ENCODE measurements around the gene CNGA3. TPM values are rescaled to one million over a fixed set of nuclear protein-coding genes. Genes with fewer than 3 reads are reported as not detected.

The CNGA3 gene
- total RNA-seq, 2 donors from 2014 or later, result 1.1 TPM; not detected in 1

DNA sequence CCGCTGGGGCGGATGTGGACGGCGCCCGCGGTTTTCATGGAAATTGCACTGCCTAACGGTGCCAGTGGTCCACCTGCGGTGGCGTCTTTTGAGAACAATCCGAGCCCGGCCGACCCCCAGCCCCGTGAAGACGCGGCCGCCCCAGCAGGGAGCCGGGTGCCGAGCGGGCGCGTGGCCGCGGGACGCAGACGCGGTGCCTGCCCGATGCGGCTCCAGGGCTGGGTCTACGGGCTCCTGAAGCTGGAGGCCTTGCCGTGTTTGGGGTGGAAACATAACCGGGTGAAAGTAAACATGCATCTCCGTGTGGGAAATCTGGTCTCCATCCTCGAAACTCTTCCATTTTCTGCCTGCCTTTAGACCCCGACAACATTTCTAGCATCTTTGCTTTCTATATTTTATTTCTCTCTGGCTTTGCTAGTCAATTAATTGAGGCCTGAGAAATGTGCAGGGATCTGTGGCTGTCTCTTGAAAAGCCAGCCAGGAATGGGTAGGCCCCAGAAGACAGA lies 99.0 kb downstream of the CNGA3 start:
- Histone ChIP-seq H3K4me1 (replicated peaks) (no peaks in the 10 kb centered on the region), H3K27ac (peak overlapping the region; percentile 66 to 71), H3K27me3 (replicated peaks; ENCODE audit: insufficient read depth) (no peaks in the 10 kb centered on the region), H3K36me3 (no peaks in the 10 kb centered on the region), H3K4me3 (peak overlapping the region; percentile 69 to 70), H3K9me3 (no peaks in the 10 kb centered on the region)
- TF ChIP-seq POLR2A (IDR thresholded peaks at IDR 0.05) (no peak), POLR2AphosphoS5 (IDR thresholded peaks at IDR 0.05) (no peak)
- TF ChIP-seq, protein P1, sequence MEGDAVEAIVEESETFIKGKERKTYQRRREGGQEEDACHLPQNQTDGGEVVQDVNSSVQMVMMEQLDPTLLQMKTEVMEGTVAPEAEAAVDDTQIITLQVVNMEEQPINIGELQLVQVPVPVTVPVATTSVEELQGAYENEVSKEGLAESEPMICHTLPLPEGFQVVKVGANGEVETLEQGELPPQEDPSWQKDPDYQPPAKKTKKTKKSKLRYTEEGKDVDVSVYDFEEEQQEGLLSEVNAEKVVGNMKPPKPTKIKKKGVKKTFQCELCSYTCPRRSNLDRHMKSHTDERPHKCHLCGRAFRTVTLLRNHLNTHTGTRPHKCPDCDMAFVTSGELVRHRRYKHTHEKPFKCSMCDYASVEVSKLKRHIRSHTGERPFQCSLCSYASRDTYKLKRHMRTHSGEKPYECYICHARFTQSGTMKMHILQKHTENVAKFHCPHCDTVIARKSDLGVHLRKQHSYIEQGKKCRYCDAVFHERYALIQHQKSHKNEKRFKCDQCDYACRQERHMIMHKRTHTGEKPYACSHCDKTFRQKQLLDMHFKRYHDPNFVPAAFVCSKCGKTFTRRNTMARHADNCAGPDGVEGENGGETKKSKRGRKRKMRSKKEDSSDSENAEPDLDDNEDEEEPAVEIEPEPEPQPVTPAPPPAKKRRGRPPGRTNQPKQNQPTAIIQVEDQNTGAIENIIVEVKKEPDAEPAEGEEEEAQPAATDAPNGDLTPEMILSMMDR (IDR thresholded peaks at IDR 0.05), result no peak
- no peak for DNase-seq (ENCODE audit: low spot score)
- intact Hi-C loops (cut with DNase I), result no loop called here
- whole genome bisulfite sequencing, result under 1% methylated on average over 19 of the region's 34 CpGs

DNA sequence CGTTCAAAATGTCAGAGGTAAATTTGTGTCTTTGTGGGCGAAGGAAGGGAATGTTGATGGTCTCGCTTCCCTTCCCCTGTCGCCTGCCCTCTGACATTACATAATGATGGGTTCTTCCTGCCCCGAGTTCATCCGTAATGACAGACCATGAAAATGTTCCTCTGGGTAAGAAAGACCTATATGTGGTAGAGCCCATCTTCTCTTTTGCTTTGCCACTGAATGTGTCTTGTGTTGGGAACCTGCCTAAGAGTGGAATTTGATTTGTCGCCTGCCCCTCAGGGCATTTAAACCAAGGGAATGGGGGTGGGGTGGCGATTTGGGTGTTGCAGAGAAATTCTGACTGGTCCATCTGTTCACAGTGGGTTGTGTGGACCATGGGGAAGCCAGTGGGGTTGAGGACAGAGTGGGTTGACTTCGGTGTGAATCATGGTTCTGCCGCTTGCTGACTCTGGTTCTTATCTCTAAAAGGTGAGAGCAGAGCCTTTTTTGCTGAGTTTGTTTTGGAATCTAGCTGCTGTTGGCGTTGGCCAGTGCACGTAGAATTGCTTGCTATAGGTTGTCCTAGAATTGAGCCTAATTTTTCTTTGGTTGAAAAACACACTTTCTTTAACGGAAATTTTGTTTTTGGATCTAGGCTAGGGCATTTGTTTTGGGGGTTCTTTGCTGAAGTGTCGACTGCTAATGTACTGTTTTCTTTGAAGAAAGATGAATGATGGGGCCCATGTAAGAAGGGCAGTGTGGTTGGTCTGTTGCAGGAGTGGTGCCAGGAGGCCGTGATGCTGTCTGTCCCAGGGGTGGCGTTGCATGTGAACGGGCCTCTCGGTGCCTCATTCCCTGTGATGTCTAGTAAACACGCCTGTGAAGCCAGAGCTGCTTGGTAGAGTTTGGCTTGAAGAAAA lies 99.7 kb downstream of the CNGA3 start:
- TF ChIP-seq POLR2A (IDR thresholded peaks at IDR 0.05) (no peak), POLR2AphosphoS5 (IDR thresholded peaks at IDR 0.05) (no peak)
- TF ChIP-seq, protein P1 (IDR thresholded peaks at IDR 0.05), result no peak
- no peaks in the 10 kb centered on the region for H3K36me3 ChIP-seq
- intact Hi-C loops (cut with DNase I), result no loop called here
- no peaks in the 10 kb centered on the region for H3K27me3 ChIP-seq (replicated peaks; ENCODE audit: insufficient read depth)
- no peaks in the 10 kb centered on the region for H3K9me3 ChIP-seq
- no peak for DNase-seq (ENCODE audit: low spot score)
- peak overlapping the region; percentile 69 to 70 for H3K4me3 ChIP-seq
- no peaks in the 10 kb centered on the region for H3K4me1 ChIP-seq (replicated peaks)
- WGBS, result 52% methylated on average over 19 of the region's 19 CpGs
- H3K27ac ChIP-seq, result peak overlapping the region in 1 of 2 donors; percentile 66

DNA sequence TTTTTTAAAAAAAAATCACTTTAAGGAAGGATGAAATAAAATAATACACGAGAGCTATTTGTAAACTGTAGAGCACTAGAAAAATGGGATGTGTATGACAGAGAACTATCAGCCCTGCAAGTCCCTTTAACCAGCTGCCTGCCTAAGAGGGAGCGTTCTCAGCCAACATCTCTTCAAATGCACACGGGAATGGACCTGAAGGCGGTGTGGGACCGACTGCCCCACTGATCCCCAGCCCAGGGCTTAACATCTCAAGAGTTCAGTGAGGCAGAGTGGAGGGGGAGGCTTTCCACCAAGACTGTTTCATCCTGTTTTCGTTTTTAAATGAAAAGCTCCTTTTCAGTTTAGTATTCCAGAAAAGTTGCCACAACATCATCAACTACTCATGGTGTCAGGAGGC lies 100.6 kb downstream of the CNGA3 start:
- no peaks in the 10 kb centered on the region for H3K27me3 ChIP-seq (replicated peaks; ENCODE audit: insufficient read depth)
- DNase-seq (ENCODE audit: low spot score), result no peak
- WGBS, result 86% methylated on average over 6 of the region's 6 CpGs

More for the DNA sequence above, 100.6 kb downstream of the CNGA3 start:
- Histone ChIP-seq H3K36me3 (no peaks in the 10 kb centered on the region), H3K9me3 (no peaks in the 10 kb centered on the region), H3K4me1 (replicated peaks) (no peaks in the 10 kb centered on the region), H3K4me3 (no peak overlapping the region), H3K27ac (no peak overlapping the region)
- intact Hi-C loops (cut with DNase I), result no loop called here
- TF ChIP-seq POLR2A (IDR thresholded peaks at IDR 0.05), result no peak
- TF ChIP-seq, protein P1 (IDR thresholded peaks at IDR 0.05), result no peak
- no peak for TF ChIP-seq POLR2AphosphoS5 (IDR thresholded peaks at IDR 0.05)

Other genes starting within 250 kb of the CNGA3 start
- gene INPP4A, start 98.4 kb downstream of the CNGA3 start, total RNA-seq, result 10 to 100 TPM; 12.9 to 49.8 TPM

Measured in prostate gland (tissue), 2 donors.